ENCODE data around the gene TSPAN31.
"Not testable (repeated sequence)": the region's sequence is repeated elsewhere in the genome, so short reads cannot be mapped to it uniquely, and the experiment has no call there.

TSPAN31 gene

GRCh38 chr12:57766464-57767304 is 21.8 kb downstream of the TSPAN31 start, which contains the start of gene CYP27B1:
CYP27B1 (minus strand) TSS chr12:57767078; CDS start chr12:57767041, 37 bp downstream.
- no peak for DNase-seq (ENCODE audit: low read depth)

GRCh38 chr12:57767305-57767698 is 22.5 kb downstream of the TSPAN31 start:
- no peak for DNase-seq (ENCODE audit: low read depth)

- no peak for DNase-seq (ENCODE audit: low read depth)
These were observed 23.0 kb downstream of the TSPAN31 start for GRCh38 chr12:57767876-57768275.

GRCh38 chr12:57769594-57769993 is 24.8 kb downstream of the TSPAN31 start:
- no peak for DNase-seq (ENCODE audit: low read depth)

GRCh38 chr12:57770734-57771133 is 25.9 kb downstream of the TSPAN31 start:
- no peak for DNase-seq (ENCODE audit: low read depth)

GRCh38 chr12:57771236-57771872 is 26.5 kb downstream of the TSPAN31 start:
- DNase-seq (ENCODE audit: low read depth), result peak; percentile 73

- DNase-seq (ENCODE audit: low read depth), result peak; percentile 85
These were observed 27.1 kb downstream of the TSPAN31 start, which contains the start of gene METTL1 for GRCh38 chr12:57771873-57772428. METTL1 (minus strand) TSS chr12:57772105; CDS start chr12:57772083, 22 bp downstream.

GRCh38 chr12:57772429-57773322 is 27.8 kb downstream of the TSPAN31 start, which contains the start of gene EEF1AKMT3:
EEF1AKMT3 (plus strand) TSS chr12:57772614; CDS start chr12:57772725, 111 bp downstream.
- no peak for DNase-seq (ENCODE audit: low read depth)

- DNase-seq (ENCODE audit: low read depth), result not testable (repeated sequence)
These were observed 29.8 kb downstream of the TSPAN31 start for GRCh38 chr12:57774634-57775033.

- no peak for DNase-seq (ENCODE audit: low read depth)
These were observed 30.2 kb downstream of the TSPAN31 start for GRCh38 chr12:57775044-57775443.

GRCh38 chr12:57775563-57776246 is 30.9 kb downstream of the TSPAN31 start:
- DNase-seq (ENCODE audit: low read depth), result no peak

GRCh38 chr12:57776247-57776587 is 31.4 kb downstream of the TSPAN31 start:
- no peak for DNase-seq (ENCODE audit: low read depth)

- DNase-seq (ENCODE audit: low read depth), result no peak
These were observed 32.5 kb downstream of the TSPAN31 start for GRCh38 chr12:57777367-57777766.

GRCh38 chr12:57777911-57778310 is 33.1 kb downstream of the TSPAN31 start:
- DNase-seq (ENCODE audit: low read depth), result no peak

GRCh38 chr12:57779736-57780135 is 34.9 kb downstream of the TSPAN31 start:
- DNase-seq (ENCODE audit: low read depth), result no peak

GRCh38 chr12:57780284-57780897 is 35.6 kb downstream of the TSPAN31 start:
- DNase-seq (ENCODE audit: low read depth), result no peak

GRCh38 chr12:57781244-57781643 is 36.4 kb downstream of the TSPAN31 start:
- DNase-seq (ENCODE audit: low read depth), result no peak

GRCh38 chr12:57781801-57782200 is 37.0 kb downstream of the TSPAN31 start:
- no peak for DNase-seq (ENCODE audit: low read depth)

GRCh38 chr12:57782243-57782607 is 37.4 kb downstream of the TSPAN31 start:
- DNase-seq (ENCODE audit: low read depth), result no peak

GRCh38 chr12:57782608-57783465 is 38.0 kb downstream of the TSPAN31 start, which contains the start of gene TSFM:
TSFM (plus strand) TSS chr12:57782787; CDS start chr12:57782802, 15 bp downstream.
- peak; percentile 95 for DNase-seq (ENCODE audit: low read depth)

Measured in T follicular helper cell (primary cell).